Hepatocyte (in vitro differentiated cells): ENCODE results near the gene SLX4.
"Not testable (repeated sequence)": the region's sequence is repeated elsewhere in the genome, so short reads cannot be mapped to it uniquely, and the experiment has no call there.

Source experiments
- EZH2phosphoT487 ChIP-seq: fragments of 200-600 bp; sonication (generic); IDR thresholded peaks from one replicate; pipeline ENCODE4 v1.6.1; 2018; ENCODE audit warnings: antibody characterized with exemption, mild to moderate bottlenecking, low read depth, moderate library complexity; ENCODE audit not compliant: unreplicated experiment, severe bottlenecking
- TF ChIP-seq, protein P1 (sequence below): fragments of 200-600 bp; sonication (generic); IDR thresholded peaks from 2 replicates; pipeline ENCODE4 v1.5.1; 2016; ENCODE audit warnings: antibody characterized with exemption, mild to moderate bottlenecking; ENCODE audit not compliant: poor library complexity

DNA sequence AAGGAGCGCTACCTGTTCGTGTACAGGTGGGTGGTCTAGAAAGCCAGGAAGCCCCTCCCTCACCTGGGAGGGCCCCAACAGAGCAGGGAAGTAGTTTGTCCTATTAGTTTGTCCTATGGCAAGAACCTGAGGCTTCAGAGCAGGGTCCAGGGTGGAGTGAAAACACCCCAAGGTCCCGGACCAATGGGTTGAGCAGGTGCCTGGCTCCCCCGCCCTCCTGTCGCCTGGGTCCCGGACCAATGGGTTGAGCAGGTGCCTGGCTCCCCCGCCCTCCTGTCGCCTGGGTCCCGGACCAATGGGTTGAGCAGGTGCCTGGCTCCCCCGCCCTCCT is 44.7 kb upstream of the SLX4 start:
- TF ChIP-seq, protein P1, sequence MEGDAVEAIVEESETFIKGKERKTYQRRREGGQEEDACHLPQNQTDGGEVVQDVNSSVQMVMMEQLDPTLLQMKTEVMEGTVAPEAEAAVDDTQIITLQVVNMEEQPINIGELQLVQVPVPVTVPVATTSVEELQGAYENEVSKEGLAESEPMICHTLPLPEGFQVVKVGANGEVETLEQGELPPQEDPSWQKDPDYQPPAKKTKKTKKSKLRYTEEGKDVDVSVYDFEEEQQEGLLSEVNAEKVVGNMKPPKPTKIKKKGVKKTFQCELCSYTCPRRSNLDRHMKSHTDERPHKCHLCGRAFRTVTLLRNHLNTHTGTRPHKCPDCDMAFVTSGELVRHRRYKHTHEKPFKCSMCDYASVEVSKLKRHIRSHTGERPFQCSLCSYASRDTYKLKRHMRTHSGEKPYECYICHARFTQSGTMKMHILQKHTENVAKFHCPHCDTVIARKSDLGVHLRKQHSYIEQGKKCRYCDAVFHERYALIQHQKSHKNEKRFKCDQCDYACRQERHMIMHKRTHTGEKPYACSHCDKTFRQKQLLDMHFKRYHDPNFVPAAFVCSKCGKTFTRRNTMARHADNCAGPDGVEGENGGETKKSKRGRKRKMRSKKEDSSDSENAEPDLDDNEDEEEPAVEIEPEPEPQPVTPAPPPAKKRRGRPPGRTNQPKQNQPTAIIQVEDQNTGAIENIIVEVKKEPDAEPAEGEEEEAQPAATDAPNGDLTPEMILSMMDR = not testable (repeated sequence)
- TF ChIP-seq EZH2phosphoT487 = not testable (repeated sequence)
